Smooth muscle cell (in vitro differentiated cells): ENCODE results near the gene PHLDA3. TPM values are rescaled to one million over a fixed set of nuclear protein-coding genes. Genes with fewer than 3 reads are reported as not detected.
A peak's percentile ranks its signal among the peaks of the same experiment; 100 is the strongest.

Experiments used
- DNase-seq: peaks from one replicate; lab custom pipeline; 2025; ENCODE audit not compliant: unreplicated experiment; lab: John Stamatoyannopoulos, UW
- H2AFZ ChIP-seq: fragments of 200-600 bp; sonication (generic); 2 replicates; pipeline ENCODE4 v1.6.0; 2016; ENCODE audit warnings: antibody characterized with exemption, low read depth, mild to moderate bottlenecking
- H3F3A ChIP-seq: fragments of 200-600 bp; sonication (generic); 2 replicates; pipeline ENCODE4 v1.6.0; 2017; ENCODE audit warnings: antibody characterized with exemption, low read depth
- H3K27ac ChIP-seq: fragments of 200-600 bp; sonication (generic); 2 replicates; pipeline ENCODE4 v1.5.1; 2016; ENCODE audit warnings: low read depth, mild to moderate bottlenecking
- H3K27me3 ChIP-seq: fragments of 200-600 bp; sonication (generic); 2 replicates; pipeline ENCODE4 v1.6.1; 2016; ENCODE audit warnings: low read depth, mild to moderate bottlenecking
- H3K36me3 ChIP-seq: fragments of 200-600 bp; sonication (generic); 2 replicates; pipeline ENCODE4 v1.5.1; 2016; ENCODE audit warnings: low read depth
- H3K4me1 ChIP-seq: fragments of 200-600 bp; sonication (generic); 2 replicates; pipeline ENCODE4 v1.5.1; 2016; ENCODE audit warnings: low read depth
- H3K4me2 ChIP-seq: fragments of 200-600 bp; sonication (generic); 2 replicates; pipeline ENCODE4 v1.6.0; 2016; ENCODE audit warnings: mild to moderate bottlenecking
- H3K4me3 ChIP-seq: fragments of 200-600 bp; sonication (generic); 2 replicates; pipeline ENCODE4 v1.5.1; 2016; ENCODE audit warnings: mild to moderate bottlenecking
- H3K79me2 ChIP-seq: fragments of 200-600 bp; sonication (generic); 2 replicates; pipeline ENCODE4 v1.6.0; 2016; ENCODE audit warnings: low read depth, mild to moderate bottlenecking
- H3K9ac ChIP-seq: fragments of 200-600 bp; sonication (generic); 2 replicates; pipeline ENCODE4 v1.6.0; 2016; ENCODE audit warnings: low read depth
- H3K9me3 ChIP-seq: fragments of 200-600 bp; sonication (generic); replicated peaks from 2 replicates; pipeline ENCODE4 v1.5.1; 2016; ENCODE audit warnings: low read depth
- H4K20me1 ChIP-seq: fragments of 200-600 bp; sonication (generic); 2 replicates; pipeline ENCODE4 v1.6.0; 2016; ENCODE audit warnings: low read depth
- CTCF ChIP-seq: fragments of 200-600 bp; sonication (generic); IDR thresholded peaks from 2 replicates; pipeline ENCODE4 v1.5.1; 2017; ENCODE audit warnings: borderline replicate concordance, mild to moderate bottlenecking, antibody characterized with exemption; ENCODE audit not compliant: insufficient read depth, poor library complexity, severe bottlenecking
- WGBS: methylation state at CpG from one replicate; pipeline ENCODE4 v1.1.7; 2016; ENCODE audit warnings: low lambda C conversion rate; 5-methylcytosine and 5-hydroxymethylcytosine counted together
- polyA plus RNA-seq: library from polyadenylated mRNA; unstranded; fragments of >200 nt; fragmentation: Nextera tagmentation; extraction: Ambion mirVana; gene quantifications from 2 replicates; pipeline ENCODE4 v1.2.1, GENCODE V29; 2016
- total RNA-seq: library from RNA; depleted of rRNA; stranded (reverse); fragments of >200 nt; gene quantifications from 2 replicates; pipeline ENCODE4 v1.2.3, GENCODE V29; 2014

PHLDA3 gene
- total and polyA plus RNA-seq, 2 experiments from 2014 or later = 87.8 to 340 TPM

GRCh38 chr1:201503397-201504176 lies 34.6 kb upstream of the PHLDA3 start:
- Histone ChIP-seq H3K27ac (peak overlapping the region; percentile 98), H3K9me3 (no peaks in the 10 kb centered on the region), H2AFZ (no peak overlapping the region), H3K36me3 (no peaks in the 10 kb centered on the region), H3K4me1 (peaks cover 46% of the 10 kb centered on the region), H3K27me3 (no peaks in the 10 kb centered on the region), H3K79me2 (peaks cover 67% of the 10 kb centered on the region), H3K4me2 (peak overlapping the region; percentile 81), H3F3A (peaks cover 36% of the 10 kb centered on the region), H3K9ac (peak overlapping the region; percentile 82), H3K4me3 (peak overlapping the region; percentile 60), H4K20me1 (peaks cover 23% of the 10 kb centered on the region)
- 8% methylated on average over 13 of the region's 13 CpGs for WGBS
- DNase-seq = peak; percentile 34
- TF ChIP-seq CTCF = no peak

- H3K4me3 ChIP-seq = no peak overlapping the region
- TF ChIP-seq CTCF = no peak
- H4K20me1 ChIP-seq = peaks cover 34% of the 10 kb centered on the region
- peaks cover 46% of the 10 kb centered on the region for H3K4me1 ChIP-seq
- H2AFZ ChIP-seq = no peak overlapping the region
- no peaks in the 10 kb centered on the region for H3K9me3 ChIP-seq
- peaks cover 78% of the 10 kb centered on the region for H3K79me2 ChIP-seq
- DNase-seq = no peak
- H3F3A ChIP-seq = peaks cover 33% of the 10 kb centered on the region
- 90% methylated on average over 3 of the region's 3 CpGs for WGBS
- peak overlapping the region; percentile 77 for H3K4me2 ChIP-seq
- no peaks in the 10 kb centered on the region for H3K27me3 ChIP-seq
- H3K27ac ChIP-seq = peak overlapping the region; percentile 98
- H3K9ac ChIP-seq = peak overlapping the region; percentile 64
- no peaks in the 10 kb centered on the region for H3K36me3 ChIP-seq
Measured at GRCh38 chr1:201502511-201502857, 33.5 kb upstream of the PHLDA3 start.

DNA sequence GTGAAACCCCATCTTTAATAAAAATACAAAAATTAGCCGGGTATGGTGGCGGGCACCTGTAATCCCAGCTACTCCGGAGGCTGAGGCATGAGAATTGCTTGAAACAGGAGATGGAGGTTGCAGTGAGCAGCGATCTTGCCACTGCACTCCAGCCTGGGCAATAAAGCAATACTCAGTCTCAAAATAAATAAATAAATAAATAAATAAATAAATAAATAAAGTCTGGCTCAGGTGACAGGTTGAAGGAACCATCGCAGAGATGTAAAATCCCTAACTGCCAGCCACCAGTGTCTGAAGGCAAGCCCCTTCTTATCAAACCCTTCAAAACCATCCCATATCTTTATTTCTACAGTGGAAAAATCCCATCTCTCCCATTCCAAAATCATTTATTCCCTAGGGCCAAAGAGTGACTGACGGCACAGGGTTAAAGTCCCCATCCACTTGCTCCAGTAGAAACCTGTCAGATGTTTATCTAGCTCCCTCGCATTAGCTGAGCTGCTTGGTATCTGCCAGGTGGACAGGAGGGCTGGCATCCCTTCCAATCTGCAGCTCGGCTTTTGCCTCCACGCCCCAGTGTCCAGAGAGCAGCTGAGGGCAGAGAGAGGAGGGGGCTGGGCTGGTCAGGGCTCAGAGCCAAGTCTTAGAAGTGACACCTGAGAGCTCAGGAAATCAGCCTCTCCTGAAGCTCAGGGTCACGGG lies 33.0 kb upstream of the PHLDA3 start:
- H3F3A ChIP-seq = peaks cover 30% of the 10 kb centered on the region
- H3K27me3 ChIP-seq = no peaks in the 10 kb centered on the region
- peaks cover 38% of the 10 kb centered on the region for H4K20me1 ChIP-seq
- 84% methylated on average over 10 of the region's 10 CpGs for WGBS
- H3K27ac ChIP-seq = peak overlapping the region; percentile 98
- DNase-seq = no peak
- peaks cover 46% of the 10 kb centered on the region for H3K4me1 ChIP-seq
- H3K4me3 ChIP-seq = no peak overlapping the region
- H3K9ac ChIP-seq = peak overlapping the region; percentile 64
- no peaks in the 10 kb centered on the region for H3K36me3 ChIP-seq
- TF ChIP-seq CTCF = no peak
- no peaks in the 10 kb centered on the region for H3K9me3 ChIP-seq
- H3K79me2 ChIP-seq = peaks cover 82% of the 10 kb centered on the region
- no peak overlapping the region for H2AFZ ChIP-seq
- peak overlapping the region; percentile 77 for H3K4me2 ChIP-seq
